ENCODE results near the gene PRKG1. TPM values are rescaled to one million over a fixed set of nuclear protein-coding genes. Genes with fewer than 3 reads are reported as not detected.

PRKG1 gene
- total and polyA plus RNA-seq, 2 of the 4 experiments (the other 2 are of a cell fraction), result 3.5 to 18.3 TPM

DNA sequence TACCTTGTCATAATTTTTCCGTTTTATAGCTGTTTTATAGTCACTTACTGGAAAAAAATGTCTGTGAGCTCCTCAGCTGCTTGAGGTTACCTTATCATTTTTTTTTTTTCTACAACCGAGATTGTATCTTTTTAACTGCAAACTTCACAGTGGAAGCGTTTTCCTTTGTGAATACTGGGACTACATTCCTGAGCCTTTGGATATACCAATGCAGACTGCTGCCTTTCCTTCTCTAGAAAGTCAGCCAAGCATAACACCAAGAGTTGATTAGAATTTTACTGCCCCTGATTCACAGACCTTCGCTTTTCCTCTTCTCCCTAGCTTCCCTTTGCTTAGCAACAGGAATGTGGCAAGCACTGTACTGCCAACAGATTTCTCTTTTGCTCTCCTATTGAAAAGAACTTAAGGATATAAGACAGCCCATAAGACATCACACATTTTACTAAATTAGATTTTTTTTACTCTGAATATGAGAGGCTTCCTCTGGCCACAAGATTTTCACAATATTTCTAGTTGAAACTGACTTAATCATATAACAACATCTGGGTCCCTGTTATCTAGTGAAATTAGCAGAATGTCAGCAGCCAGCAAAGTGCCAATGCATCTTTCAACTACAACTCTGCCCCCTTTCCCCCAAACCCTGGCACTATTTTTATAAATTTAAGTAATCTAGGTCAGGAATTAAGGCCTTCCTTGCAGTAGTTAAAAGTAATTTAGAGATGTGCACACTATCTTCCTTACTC is 170.6 kb downstream of the PRKG1 start:
- TF ChIP-seq CEBPB (IDR thresholded peaks at IDR 0.05; ENCODE audit: low read depth, low read length), result peak; percentile 23; the same call in 1 of the 2 replicates
- no peak for TF ChIP-seq SMC3 (IDR thresholded peaks at IDR 0.05; ENCODE audit: low read depth, low read length)
- Histone ChIP-seq H3K9me3 (ENCODE audit: control insufficient read depth, insufficient read depth, low read length) (no peaks in the 10 kb centered on the region), H2AK5ac (ENCODE audit: low read depth, low read length) (no peak overlapping the region), H3K9me1 (ENCODE audit: insufficient read depth, low read length) (no peaks in the 10 kb centered on the region), H3K14ac (replicated peaks; ENCODE audit: low read depth, low read length) (no peak overlapping the region), H4K8ac (ENCODE audit: low read depth in 2 of 2, low read length in 2 of 2) (no peak overlapping the region), H4K20me1 (ENCODE audit: insufficient read depth, low read length) (no peaks in the 10 kb centered on the region; the same call in 1 of the 2 replicates), H2BK15ac (ENCODE audit: low read depth, low read length) (no peak overlapping the region), H4K5ac (ENCODE audit: low read depth, low read length) (no peak overlapping the region), H3K23ac (ENCODE audit: low read depth, low read length) (no peak overlapping the region), H3K56ac (ENCODE audit: extremely low read depth, insufficient read depth, low read length) (no peak overlapping the region), H4K91ac (ENCODE audit: insufficient read depth, low read depth, low read length) (no peak overlapping the region), H3K36me3 (ENCODE audit: control insufficient read depth, insufficient read depth, low read length) (no peaks in the 10 kb centered on the region), H2AFZ (replicated peaks; ENCODE audit: low read length, poor library complexity) (no peak overlapping the region), H2AK9ac (replicated peaks; ENCODE audit: low read depth, low read length, poor library complexity) (no peak overlapping the region), H3K27ac (ENCODE audit: insufficient read depth, low read length) (no peak overlapping the region), H3K27me3 (ENCODE audit: control insufficient read depth, insufficient read depth, low read length) (no peaks in the 10 kb centered on the region), H2BK20ac (ENCODE audit: low read depth, low read length) (no peak overlapping the region), H2BK5ac (ENCODE audit: low read depth, low read length, poor library complexity, severe bottlenecking) (no peak overlapping the region), H3K9ac (ENCODE audit: low read depth, low read length) (no peak overlapping the region), H3K4ac (ENCODE audit: low read depth, low read length) (no peak overlapping the region), H3K18ac (ENCODE audit: low read depth, low read length) (no peak overlapping the region), H3K4me2 (ENCODE audit: low read depth, low read length) (peak overlapping the region; percentile 15; the same call in 1 of the 2 replicates), H3K4me1 (ENCODE audit: control insufficient read depth, insufficient read depth, low read length) (no peaks in the 10 kb centered on the region), H3K79me1 (ENCODE audit: low read depth in 1 of 2, low read length in 2 of 2) (peaks cover 0 to 7% of the 10 kb centered on the region in 2 experiments; a peak in 1 of 4 replicates), H2BK120ac (ENCODE audit: low read depth, low read length) (no peak overlapping the region), H3K4me3 (ENCODE audit: insufficient read depth, low read depth, low read length) (no peak overlapping the region)
- BruUV-seq (replicated peaks), result no TSS peak
- peak; percentile 89 for ATAC-seq (ENCODE audit: low read depth)
- in situ Hi-C loops (cut with MboI; ENCODE audit: low sequenced_read_pairs) (no loop called here), intact Hi-C loops (cut with micrococcal nuclease) (no loop called here), dilution Hi-C loops (cut with HindIII; ENCODE audit: low sequenced_read_pairs, unreplicated experiment) (no loop called here)
- peak; percentile 83 for DNase-seq
- POLR2A ChIA-PET (ENCODE audit: unreplicated experiment), result no interaction called here
- WGBS, 2 experiments (ENCODE audit: extremely low coverage in 2 of 2, insufficient read length in 1 of 2), result 38% methylated on average over 1 of the region's 4 CpGs; no CpG with 5 or more reads in 1 of the 2 experiments
- CTCF ChIA-PET, result interaction anchor here (1.3 kb wide), 1 partner anchor 10 kb away, joined by 3 read pairs; no protein-coding TSS in a partner anchor
